IMR-90 (cell line): ENCODE results near the gene CD44. TPM values are rescaled to one million over a fixed set of nuclear protein-coding genes. Genes with fewer than 3 reads are reported as not detected.
A peak's percentile ranks its signal among the peaks of the same experiment; 100 is the strongest.

Experiments
- ATAC-seq: fragments of 200-7000 bp; cut with Tn5 transposase; 2 replicates; pipeline ENCODE4 v1.9.1; 2020; ENCODE audit warnings: low read depth, mild to moderate bottlenecking, moderate library complexity
- BruUV-seq: library from RNA; stranded (reverse); fragments of 400-500 nt; replicated peaks from 2 replicates; lab custom pipeline; 2021; lab: Mats Ljungman, UMichigan
- CTCF ChIA-PET: fragments of 300-600 bp; formaldehyde crosslinking; extraction: SDS; loops from one replicate; lab custom pipeline; 2021; ENCODE audit warnings: antibody characterized with exemption; lab: Yijun Ruan, JAX
- POLR2A ChIA-PET: fragments of 300-600 bp; sonication (Branson Sonifier 250); formaldehyde crosslinking; loops from one replicate; lab custom pipeline; 2022; ENCODE audit warnings: antibody characterized with exemption; ENCODE audit not compliant: unreplicated experiment; lab: Charles Lee
- DNase-seq: peaks from one replicate; pipeline ENCODE4 v3.0.0; 2013
- H2AFZ ChIP-seq: replicated peaks from 2 replicates; pipeline ENCODE3; 2013; ENCODE audit warnings: low read length, mild to moderate bottlenecking; ENCODE audit not compliant: poor library complexity
- H2AK5ac ChIP-seq: 2 replicates; pipeline ENCODE4 v1.6.1; 2013; ENCODE audit warnings: low read depth, low read length, inconsistent platforms
- H2AK9ac ChIP-seq: replicated peaks from 2 replicates; pipeline ENCODE3; 2013; ENCODE audit warnings: mild to moderate bottlenecking, low read depth, low read length, moderate library complexity; ENCODE audit not compliant: poor library complexity
- H2BK120ac ChIP-seq: 2 replicates; pipeline ENCODE4 v1.6.1; 2013; ENCODE audit warnings: low read depth, low read length, inconsistent platforms
- H2BK15ac ChIP-seq: 3 replicates; pipeline ENCODE4 v1.6.1; 2013; ENCODE audit warnings: low read depth, low read length, inconsistent platforms
- H2BK20ac ChIP-seq: 2 replicates; pipeline ENCODE4 v1.6.1; 2013; ENCODE audit warnings: low read depth, mild to moderate bottlenecking, inconsistent platforms, low read length, moderate library complexity
- H2BK5ac ChIP-seq: 2 replicates; pipeline ENCODE4 v1.6.1; 2013; ENCODE audit warnings: mild to moderate bottlenecking, low read depth, low read length, inconsistent platforms; ENCODE audit not compliant: poor library complexity, severe bottlenecking
- H3K14ac ChIP-seq: replicated peaks from 2 replicates; pipeline ENCODE4 v1.6.1; 2013; ENCODE audit warnings: low read depth, low read length, inconsistent platforms
- H3K18ac ChIP-seq: 2 replicates; pipeline ENCODE4 v1.6.1; 2013; ENCODE audit warnings: low read depth, low read length, control low read depth
- H3K23ac ChIP-seq: 2 replicates; pipeline ENCODE4 v1.6.1; 2013; ENCODE audit warnings: low read depth, low read length, inconsistent platforms
- H3K27ac ChIP-seq: 2 replicates; pipeline ENCODE4 v1.5.1; 2013; ENCODE audit warnings: mild to moderate bottlenecking, control low read depth, low read length; ENCODE audit not compliant: insufficient read depth
- H3K27me3 ChIP-seq: 2 replicates; pipeline ENCODE4 v1.6.1; 2013; ENCODE audit warnings: low read length; ENCODE audit not compliant: control insufficient read depth, insufficient read depth
- H3K36me3 ChIP-seq: 2 replicates; pipeline ENCODE4 v1.6.1; 2013; ENCODE audit warnings: low read length, mixed read lengths; ENCODE audit not compliant: control insufficient read depth, insufficient read depth
- H3K4ac ChIP-seq: 2 replicates; pipeline ENCODE4 v1.6.1; 2013; ENCODE audit warnings: low read depth, low read length, inconsistent platforms
- H3K4me1 ChIP-seq: 2 replicates; pipeline ENCODE4 v1.6.1; 2013; ENCODE audit warnings: low read length, mixed read lengths; ENCODE audit not compliant: control insufficient read depth, insufficient read depth
- H3K4me2 ChIP-seq: 2 replicates; pipeline ENCODE4 v1.6.1; 2013; ENCODE audit warnings: low read depth, mild to moderate bottlenecking, control low read depth, low read length, moderate library complexity
- H3K4me3 ChIP-seq: 2 replicates; pipeline ENCODE4 v1.5.1; 2013; ENCODE audit warnings: low read depth, mild to moderate bottlenecking, control low read depth, low read length, moderate library complexity; ENCODE audit not compliant: insufficient read depth
- H3K56ac ChIP-seq: 2 replicates; pipeline ENCODE4 v1.6.1; 2013; ENCODE audit warnings: low read length, inconsistent platforms; ENCODE audit not compliant: insufficient read depth; ENCODE audit errors: extremely low read depth
- H3K79me1 ChIP-seq, 2 experiments: 2 replicates each; pipeline ENCODE4 v1.6.1; 2013; ENCODE audit warnings: low read length in 2 of 2, inconsistent platforms in 1 of 2, low read depth in 1 of 2
- H3K9ac ChIP-seq: 2 replicates; pipeline ENCODE4 v1.6.1; 2013; ENCODE audit warnings: low read depth, low read length, control low read depth
- H3K9me1 ChIP-seq: 2 replicates; pipeline ENCODE4 v1.6.1; 2013; ENCODE audit warnings: low read length, inconsistent platforms; ENCODE audit not compliant: insufficient read depth
- H3K9me3 ChIP-seq: 2 replicates; pipeline ENCODE4 v1.6.1; 2013; ENCODE audit warnings: low read length; ENCODE audit not compliant: control insufficient read depth, insufficient read depth
- H4K20me1 ChIP-seq: 2 replicates; pipeline ENCODE4 v1.6.1; 2013; ENCODE audit warnings: low read length, inconsistent platforms; ENCODE audit not compliant: insufficient read depth
- H4K5ac ChIP-seq: 2 replicates; pipeline ENCODE4 v1.6.1; 2013; ENCODE audit warnings: mild to moderate bottlenecking, low read depth, low read length, control low read depth
- H4K8ac ChIP-seq, 2 experiments: 2 replicates each; pipeline ENCODE4 v1.6.1; 2013; ENCODE audit warnings: low read depth in 2 of 2, low read length in 2 of 2, control low read depth in 1 of 2, inconsistent platforms in 1 of 2
- H4K91ac ChIP-seq: 2 replicates; pipeline ENCODE4 v1.6.1; 2013; ENCODE audit warnings: low read depth, low read length, inconsistent platforms; ENCODE audit not compliant: insufficient read depth
- CEBPB ChIP-seq: IDR thresholded peaks from 2 replicates; pipeline ENCODE4 v1.6.1; 2012; ENCODE audit warnings: low read depth, low read length, improper control_type of control experiment
- CHD1 ChIP-seq: IDR thresholded peaks from 2 replicates; pipeline ENCODE4 v1.6.1; 2012; ENCODE audit warnings: low read depth, low read length, improper control_type of control experiment
- CTCF ChIP-seq: conservative IDR thresholded peaks from 2 replicates; pipeline ENCODE4 v1.5.1; 2012; ENCODE audit warnings: mild to moderate bottlenecking, low read depth, low read length, improper control_type of control experiment
- ELK1 ChIP-seq: fragments of 150-350 bp; IDR thresholded peaks from 2 replicates; pipeline ENCODE4 v1.6.1; 2016; ENCODE audit warnings: low read depth, mild to moderate bottlenecking, low read length, moderate library complexity, borderline replicate concordance
- FOS ChIP-seq: fragments of 150-350 bp; IDR thresholded peaks from 2 replicates; pipeline ENCODE4 v1.6.1; 2016; ENCODE audit warnings: low read depth, low read length
- MAFK ChIP-seq: IDR thresholded peaks from 2 replicates; pipeline ENCODE4 v1.6.1; 2012; ENCODE audit warnings: low read depth, low read length, improper control_type of control experiment
- MAZ ChIP-seq: IDR thresholded peaks from 2 replicates; pipeline ENCODE4 v1.6.1; 2012; ENCODE audit warnings: low read depth, mild to moderate bottlenecking, low read length, improper control_type of control experiment, moderate library complexity, borderline replicate concordance
- MXI1 ChIP-seq: IDR thresholded peaks from 2 replicates; pipeline ENCODE4 v1.6.1; 2012; ENCODE audit warnings: low read depth, mild to moderate bottlenecking, low read length, moderate library complexity, borderline replicate concordance
- NFE2L2 ChIP-seq: fragments of 150-350 bp; IDR thresholded peaks from 2 replicates; pipeline ENCODE4 v1.6.1; 2016; ENCODE audit warnings: low read depth, mild to moderate bottlenecking, low read length
- POLR2A ChIP-seq: IDR thresholded peaks from 2 replicates; pipeline ENCODE4 v1.6.1; 2012; ENCODE audit warnings: mild to moderate bottlenecking, low read depth, low read length
- RAD21 ChIP-seq: IDR thresholded peaks from 2 replicates; pipeline ENCODE4 v1.6.1; 2012; ENCODE audit warnings: low read length, improper control_type of control experiment
- RCOR1 ChIP-seq: IDR thresholded peaks from 2 replicates; pipeline ENCODE4 v1.6.1; 2012; ENCODE audit warnings: mild to moderate bottlenecking, low read length, improper control_type of control experiment; ENCODE audit not compliant: insufficient replicate concordance
- RFX5 ChIP-seq: IDR thresholded peaks from 2 replicates; pipeline ENCODE4 v1.8.0; 2012; ENCODE audit warnings: low read depth, mild to moderate bottlenecking, low read length, moderate library complexity
- SMC3 ChIP-seq: fragments of 150-350 bp; IDR thresholded peaks from 2 replicates; pipeline ENCODE4 v1.6.1; 2016; ENCODE audit warnings: low read depth, mild to moderate bottlenecking, antibody characterized with exemption, low read length, moderate library complexity
- USF2 ChIP-seq: fragments of 150-350 bp; IDR thresholded peaks from 2 replicates; pipeline ENCODE4 v1.6.1; 2017; ENCODE audit warnings: mild to moderate bottlenecking, antibody characterized with exemption, low read length, low read depth
- WGBS, 2 experiments: methylation state at CpG; one replicate each; pipeline versions ENCODE4 v1.1.5 to v1.1.7; 2013; ENCODE audit warnings: missing lambda C conversion rate in 2 of 2; ENCODE audit not compliant: insufficient read length in 1 of 2; ENCODE audit errors: extremely low coverage in 2 of 2; 5-methylcytosine and 5-hydroxymethylcytosine counted together
- dilution Hi-C: fragments of 300-500 bp; cut with HindIII; formaldehyde crosslinking; loops from one replicate; pipeline ENCODE4 v1.14.3; 2018; ENCODE audit warnings: low sequenced_read_pairs; ENCODE audit not compliant: unreplicated experiment
- in situ Hi-C: fragments of 300-500 bp; cut with MboI; formaldehyde crosslinking; loops from 3 replicates; pipeline ENCODE4 v1.14.3; 2019; ENCODE audit warnings: low sequenced_read_pairs, inconsistent platforms, mixed read lengths
- intact Hi-C: fragments of 100-400 bp; cut with micrococcal nuclease; formaldehyde crosslinking; loops from 2 replicates; pipeline ENCODE4 v1.10.0; 2022
- polyA plus RNA-seq, 3 experiments: library from polyadenylated mRNA; depleted of rRNA; stranded (reverse); fragments of >200 nt; gene quantifications; 2 replicates each; pipeline ENCODE4 v1.2.3, GENCODE V29; 2012; ENCODE audit warnings: low replicate concordance in 1 of 3
- total RNA-seq: library from RNA; depleted of rRNA; stranded (reverse); fragments of >200 nt; gene quantifications from 2 replicates; pipeline ENCODE4 v1.2.3, GENCODE V29; 2012

Gene CD44
- total and polyA plus RNA-seq, 2 of the 4 experiments (the other 2 are of a cell fraction) = 357 to 947 TPM

GRCh38 chr11:35133656-35134055, 5.3 kb upstream of the CD44 start:
- Histone ChIP-seq H3K4me3 (no peak overlapping the region), H3K18ac (no peak overlapping the region), H2BK20ac (no peak overlapping the region), H2AK9ac (no peak overlapping the region), H3K23ac (no peak overlapping the region), H2BK5ac (no peak overlapping the region), H4K5ac (no peak overlapping the region), H2BK15ac (no peak overlapping the region), H2AK5ac (peak overlapping the region; percentile 54; the same call in 1 of the 2 replicates), H3K56ac (no peak overlapping the region), H4K20me1 (no peaks in the 10 kb centered on the region), H3K4me1 (peaks cover 7% of the 10 kb centered on the region), H3K4ac (no peak overlapping the region), H2AFZ (no peak overlapping the region), H3K9me3 (no peaks in the 10 kb centered on the region), H3K79me1 (peaks cover 4 to 21% of the 10 kb centered on the region in 2 experiments; a peak in 3 of 4 replicates), H3K27ac (no peak overlapping the region), H3K36me3 (no peaks in the 10 kb centered on the region), H3K9ac (no peak overlapping the region), H3K14ac (no peak overlapping the region), H4K8ac (no peak overlapping the region), H2BK120ac (no peak overlapping the region), H4K91ac (no peak overlapping the region), H3K27me3 (no peaks in the 10 kb centered on the region), H3K9me1 (peaks cover 8% of the 10 kb centered on the region; the same call in 1 of the 2 replicates), H3K4me2 (no peak overlapping the region)
- no peak for TF ChIP-seq ELK1
- no peak for TF ChIP-seq SMC3
- no peak for TF ChIP-seq USF2
- TF ChIP-seq RAD21 = no peak
- no peak for TF ChIP-seq NFE2L2
- no peak for TF ChIP-seq POLR2A
- no peak for TF ChIP-seq MAZ
- TF ChIP-seq RFX5 = no peak
- no peak for TF ChIP-seq RCOR1
- no peak for TF ChIP-seq CEBPB
- TF ChIP-seq CTCF = no peak
- no peak for TF ChIP-seq CHD1
- no peak for TF ChIP-seq MXI1
- TF ChIP-seq MAFK = no peak
- TF ChIP-seq FOS = no peak
- CTCF ChIA-PET = interaction anchor here (0.6 to 1.1 kb wide), 2 partner anchors 16 to 86 kb away, joined by 3 to 5 read pairs; no protein-coding TSS in a partner anchor
- BruUV-seq = no TSS peak
- dilution Hi-C loops = no loop called here
- intact Hi-C loops = no loop called here
- 100% methylated on average over 1 of the region's 1 CpG; no CpG with 5 or more reads in 1 of the 2 experiments for WGBS, 2 experiments
- ATAC-seq (no peak), DNase-seq (no peak)
- in situ Hi-C loops = no loop called here
- POLR2A ChIA-PET = no interaction called here
